ENCODE results near the gene ITGB1.

The ITGB1 gene

GRCh38 chr10:32990811-32991210 is 32.8 kb upstream of the ITGB1 start:
- H3K4me3 ChIP-seq (ENCODE audit: extremely low read depth, insufficient read depth, low read length, poor library complexity, severe bottlenecking) = no peak overlapping the region
- peaks cover 10% of the 10 kb centered on the region for H3K9me3 ChIP-seq (ENCODE audit: control insufficient read depth, low read length)
- peaks cover 13% of the 10 kb centered on the region for H3K36me3 ChIP-seq (ENCODE audit: control insufficient read depth, insufficient read depth, low read length)
- peaks cover 18% of the 10 kb centered on the region for H3K4me1 ChIP-seq (ENCODE audit: control insufficient read depth, insufficient read depth, low read length, poor library complexity, severe bottlenecking)
- H3K27ac ChIP-seq (ENCODE audit: low read depth, low read length, severe bottlenecking) = no peak overlapping the region

DNA sequence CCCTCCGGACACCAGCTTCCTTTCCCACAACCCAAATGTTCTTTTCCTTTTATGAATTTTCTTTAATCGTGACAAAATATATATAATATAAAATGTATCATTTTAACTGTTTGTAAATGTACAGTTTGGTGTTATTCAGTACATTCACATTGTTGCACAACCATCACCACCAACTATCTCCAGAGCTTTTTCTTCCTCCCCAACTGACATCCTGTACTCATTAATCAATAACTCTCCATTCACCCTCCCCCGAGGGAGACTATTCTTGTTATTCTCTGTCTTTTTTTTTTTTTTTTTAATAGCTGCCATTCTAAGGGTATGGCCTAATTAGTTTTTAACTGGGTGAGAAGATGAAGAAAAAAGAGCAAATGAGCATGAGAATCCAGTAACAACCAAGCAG is 30.6 kb upstream of the ITGB1 start:
- Histone ChIP-seq H3K4me3 (ENCODE audit: extremely low read depth, insufficient read depth, low read length, poor library complexity, severe bottlenecking) (no peak overlapping the region), H3K36me3 (ENCODE audit: control insufficient read depth, insufficient read depth, low read length) (peaks cover 13% of the 10 kb centered on the region), H3K9me3 (ENCODE audit: control insufficient read depth, low read length) (peaks cover 10% of the 10 kb centered on the region), H3K4me1 (ENCODE audit: control insufficient read depth, insufficient read depth, low read length, poor library complexity, severe bottlenecking) (peaks cover 29% of the 10 kb centered on the region), H3K27ac (ENCODE audit: low read depth, low read length, severe bottlenecking) (no peak overlapping the region)
- no CpG with 5 or more reads among the region's 3 CpGs for WGBS, 2 experiments (ENCODE audit: insufficient coverage in 2 of 2)

DNA sequence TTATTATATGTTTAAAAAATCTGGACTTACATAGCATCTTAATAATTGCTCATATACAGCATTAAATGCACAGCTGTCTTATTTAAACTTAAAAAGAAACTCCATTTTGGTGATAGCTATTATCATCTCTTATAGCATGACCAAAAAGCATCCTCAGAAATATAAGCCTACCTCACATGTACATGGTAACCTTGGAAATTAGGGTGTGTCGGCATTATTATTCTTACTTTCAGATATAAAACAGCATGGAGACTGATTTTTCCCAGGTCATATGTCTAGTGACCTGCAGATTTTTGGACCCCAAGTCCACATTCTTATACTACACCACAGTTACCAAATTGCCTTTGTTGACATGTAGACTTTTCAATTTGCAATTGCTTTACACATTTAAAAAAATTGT is 29.1 kb upstream of the ITGB1 start:
- H3K36me3 ChIP-seq (ENCODE audit: control insufficient read depth, insufficient read depth, low read length) = peaks cover 13% of the 10 kb centered on the region
- peaks cover 30% of the 10 kb centered on the region for H3K4me1 ChIP-seq (ENCODE audit: control insufficient read depth, insufficient read depth, low read length, poor library complexity, severe bottlenecking)
- H3K27ac ChIP-seq (ENCODE audit: low read depth, low read length, severe bottlenecking) = no peak overlapping the region
- H3K4me3 ChIP-seq (ENCODE audit: extremely low read depth, insufficient read depth, low read length, poor library complexity, severe bottlenecking) = no peak overlapping the region
- peaks cover 9% of the 10 kb centered on the region for H3K9me3 ChIP-seq (ENCODE audit: control insufficient read depth, low read length)
- 86 to 100% methylated on average over 1 of the region's 1 CpG for WGBS, 2 experiments (ENCODE audit: insufficient coverage in 2 of 2)

- Histone ChIP-seq H3K27ac (ENCODE audit: low read depth, low read length, severe bottlenecking) (peak overlapping the region; percentile 77), H3K36me3 (ENCODE audit: control insufficient read depth, insufficient read depth, low read length) (peaks cover 9% of the 10 kb centered on the region), H3K9me3 (ENCODE audit: control insufficient read depth, low read length) (peaks cover 3% of the 10 kb centered on the region), H3K4me1 (ENCODE audit: control insufficient read depth, insufficient read depth, low read length, poor library complexity, severe bottlenecking) (peaks cover 41% of the 10 kb centered on the region), H3K4me3 (ENCODE audit: extremely low read depth, insufficient read depth, low read length, poor library complexity, severe bottlenecking) (no peak overlapping the region)
- 100% methylated on average over 1 of the region's 4 CpGs; no CpG with 5 or more reads in 1 of the 2 experiments for WGBS, 2 experiments (ENCODE audit: insufficient coverage in 2 of 2)
Measured at GRCh38 chr10:32985775-32986350, 27.8 kb upstream of the ITGB1 start.

DNA sequence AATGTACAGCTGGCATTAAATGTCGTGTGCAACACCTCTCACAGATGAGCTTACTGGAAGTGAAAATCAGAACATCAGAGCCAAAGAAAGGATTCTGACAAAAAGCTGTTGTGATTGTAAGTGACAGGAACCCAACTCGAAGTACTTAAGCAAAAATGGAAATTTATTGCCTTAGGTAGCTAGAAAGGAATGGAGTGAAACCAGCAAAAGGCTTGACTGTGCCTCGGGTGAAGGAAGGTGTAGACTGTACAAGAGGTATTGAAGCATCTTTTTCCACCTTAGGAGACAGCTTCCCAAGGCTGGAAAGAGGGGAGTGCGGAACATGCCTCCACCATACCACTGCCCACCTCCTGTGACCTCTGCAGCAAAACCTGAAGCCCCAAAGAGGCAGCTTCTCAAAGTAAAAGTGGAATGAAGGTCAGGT is 27.3 kb upstream of the ITGB1 start:
- Histone ChIP-seq H3K27ac (ENCODE audit: low read depth, low read length, severe bottlenecking) (peak overlapping the region; percentile 77), H3K9me3 (ENCODE audit: control insufficient read depth, low read length) (no peaks in the 10 kb centered on the region), H3K36me3 (ENCODE audit: control insufficient read depth, insufficient read depth, low read length) (peaks cover 9% of the 10 kb centered on the region), H3K4me3 (ENCODE audit: extremely low read depth, insufficient read depth, low read length, poor library complexity, severe bottlenecking) (no peak overlapping the region), H3K4me1 (ENCODE audit: control insufficient read depth, insufficient read depth, low read length, poor library complexity, severe bottlenecking) (peaks cover 41% of the 10 kb centered on the region)
- WGBS, 2 experiments (ENCODE audit: insufficient coverage in 2 of 2) = 87 to 90% methylated on average over 3 of the region's 4 CpGs

DNA sequence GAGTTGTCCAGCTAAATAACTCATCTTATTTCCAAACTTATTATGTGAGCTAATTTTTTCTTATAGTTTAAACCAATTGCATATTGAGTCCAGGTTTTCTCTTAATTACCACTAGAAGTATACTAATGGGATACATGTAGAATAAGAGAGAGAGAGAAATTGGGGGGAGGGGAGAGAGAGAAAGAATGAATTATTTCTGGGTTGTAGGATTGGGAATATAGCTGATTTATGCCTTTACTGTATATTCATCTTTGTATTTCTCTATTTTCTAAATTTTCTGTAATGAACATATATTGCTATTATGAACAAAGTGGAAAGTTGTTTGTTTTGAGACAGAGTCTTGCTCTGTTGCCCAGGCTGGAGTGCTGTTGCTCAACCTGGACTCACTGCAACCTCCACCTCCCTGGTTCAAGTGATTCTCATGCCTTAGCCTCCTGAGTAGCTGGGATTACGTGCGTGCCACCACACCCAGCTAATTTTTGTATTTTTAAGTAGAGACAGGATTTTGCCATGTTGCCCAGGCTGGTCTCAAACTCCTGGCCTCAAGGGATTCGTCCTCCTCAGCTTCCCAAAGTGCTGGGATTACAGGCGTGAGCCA is 26.1 kb upstream of the ITGB1 start:
- peaks cover 41% of the 10 kb centered on the region for H3K4me1 ChIP-seq (ENCODE audit: control insufficient read depth, insufficient read depth, low read length, poor library complexity, severe bottlenecking)
- H3K9me3 ChIP-seq (ENCODE audit: control insufficient read depth, low read length) = no peaks in the 10 kb centered on the region
- 86 to 94% methylated on average over 2 of the region's 4 CpGs for WGBS, 2 experiments (ENCODE audit: insufficient coverage in 2 of 2)
- H3K4me3 ChIP-seq (ENCODE audit: extremely low read depth, insufficient read depth, low read length, poor library complexity, severe bottlenecking) = no peak overlapping the region
- H3K27ac ChIP-seq (ENCODE audit: low read depth, low read length, severe bottlenecking) = peak overlapping the region; percentile 99
- no peaks in the 10 kb centered on the region for H3K36me3 ChIP-seq (ENCODE audit: control insufficient read depth, insufficient read depth, low read length)

DNA sequence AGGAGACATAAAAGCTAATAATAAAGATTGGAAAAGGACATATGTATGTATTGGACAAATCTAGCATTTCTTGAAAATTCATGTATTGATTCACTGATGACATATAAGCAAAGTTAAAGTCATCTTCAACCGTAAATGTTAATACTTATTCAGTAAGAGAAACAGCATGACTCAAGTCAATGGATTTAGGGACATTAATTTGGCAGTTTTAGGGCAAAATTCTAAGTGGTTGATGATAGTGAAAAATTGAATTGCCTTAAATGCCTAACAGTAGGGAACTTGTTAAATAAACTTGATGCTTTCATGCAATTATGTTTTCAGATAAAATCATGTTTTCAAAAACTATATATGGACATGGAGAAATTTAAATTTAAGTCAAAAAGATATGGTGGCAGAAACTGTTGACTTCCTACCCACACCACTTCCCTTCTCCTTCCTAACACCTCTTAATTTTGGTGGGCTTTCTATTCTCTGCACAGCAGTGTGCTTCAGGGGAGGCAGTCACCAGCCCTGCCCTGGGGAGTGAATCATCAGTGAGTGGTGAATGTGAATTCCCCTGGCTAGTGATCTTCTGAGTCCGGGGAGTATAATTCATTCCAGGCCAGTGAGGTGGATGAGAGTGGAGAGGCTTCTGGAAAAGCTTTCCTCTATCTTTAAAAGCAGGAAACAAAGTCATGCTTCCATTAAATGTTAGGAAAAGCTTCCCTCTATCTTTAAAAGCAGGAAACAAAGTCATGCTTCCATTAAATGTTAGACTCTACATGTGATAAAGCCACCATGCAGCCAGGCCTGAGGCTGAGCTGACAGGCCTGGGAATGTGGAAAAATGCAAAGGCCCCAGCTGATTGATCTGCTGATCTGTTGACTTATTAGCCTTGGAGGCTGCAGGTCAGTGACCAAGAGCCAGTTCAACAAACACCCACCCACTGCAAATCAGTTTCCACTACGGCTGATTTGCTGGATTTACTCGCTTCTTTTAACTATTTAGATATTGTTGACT is 25.2 kb upstream of the ITGB1 start:
- Histone ChIP-seq H3K4me3 (ENCODE audit: extremely low read depth, insufficient read depth, low read length, poor library complexity, severe bottlenecking) (no peak overlapping the region), H3K27ac (ENCODE audit: low read depth, low read length, severe bottlenecking) (peak overlapping the region; percentile 99), H3K9me3 (ENCODE audit: control insufficient read depth, low read length) (no peaks in the 10 kb centered on the region), H3K4me1 (ENCODE audit: control insufficient read depth, insufficient read depth, low read length, poor library complexity, severe bottlenecking) (peaks cover 41% of the 10 kb centered on the region), H3K36me3 (ENCODE audit: control insufficient read depth, insufficient read depth, low read length) (no peaks in the 10 kb centered on the region)
- 40% methylated on average over 1 of the region's 4 CpGs; no CpG with 5 or more reads in 1 of the 2 experiments for WGBS, 2 experiments (ENCODE audit: insufficient coverage in 2 of 2)

DNA sequence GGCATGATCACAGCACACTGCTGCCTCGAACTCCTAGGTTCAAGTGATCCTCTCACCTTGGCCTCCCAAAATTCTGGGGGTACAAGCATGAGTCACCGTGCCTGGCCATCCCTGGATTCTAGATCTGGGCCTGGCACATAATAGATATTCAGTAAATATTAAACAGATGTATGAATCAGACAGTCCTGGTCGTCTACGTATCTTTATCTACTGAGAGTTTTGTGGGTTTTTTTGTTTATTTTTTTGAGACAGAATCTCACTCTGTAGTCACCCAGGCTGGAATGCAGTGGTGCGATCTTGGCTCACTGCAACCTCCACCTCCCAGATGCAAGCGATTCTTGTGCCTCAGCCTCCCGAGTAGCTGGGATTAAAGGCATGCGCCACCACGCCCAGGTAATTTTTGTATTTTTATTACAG is 24.3 kb upstream of the ITGB1 start:
- Histone ChIP-seq H3K4me1 (ENCODE audit: control insufficient read depth, insufficient read depth, low read length, poor library complexity, severe bottlenecking) (peaks cover 41% of the 10 kb centered on the region), H3K4me3 (ENCODE audit: extremely low read depth, insufficient read depth, low read length, poor library complexity, severe bottlenecking) (no peak overlapping the region), H3K9me3 (ENCODE audit: control insufficient read depth, low read length) (no peaks in the 10 kb centered on the region), H3K36me3 (ENCODE audit: control insufficient read depth, insufficient read depth, low read length) (no peaks in the 10 kb centered on the region), H3K27ac (ENCODE audit: low read depth, low read length, severe bottlenecking) (peak overlapping the region; percentile 99)
- 82 to 91% methylated on average over 5 to 7 of the region's 9 CpGs for WGBS, 2 experiments (ENCODE audit: insufficient coverage in 2 of 2)

DNA sequence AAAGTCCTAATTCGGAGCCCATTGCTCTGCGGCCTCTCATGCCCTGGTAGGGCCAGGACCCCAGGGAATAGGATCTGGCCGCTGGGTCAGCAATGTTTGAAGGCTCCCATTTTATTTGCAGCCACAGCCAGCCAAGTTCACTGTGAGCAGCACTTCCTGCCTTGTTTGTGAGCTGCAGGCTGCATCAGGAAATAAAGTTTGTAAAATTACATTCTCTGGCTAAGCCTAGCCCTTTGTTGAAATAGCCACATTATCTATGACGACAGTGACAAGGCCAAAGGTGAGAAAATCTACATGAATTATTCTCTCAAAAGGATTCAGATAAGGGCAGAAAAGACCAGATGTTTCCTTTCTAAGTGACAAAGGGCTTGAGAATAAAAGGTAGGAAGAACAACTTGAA is 23.7 kb upstream of the ITGB1 start:
- Histone ChIP-seq H3K27ac (ENCODE audit: low read depth, low read length, severe bottlenecking) (peak overlapping the region; percentile 99), H3K4me3 (ENCODE audit: extremely low read depth, insufficient read depth, low read length, poor library complexity, severe bottlenecking) (no peak overlapping the region), H3K36me3 (ENCODE audit: control insufficient read depth, insufficient read depth, low read length) (no peaks in the 10 kb centered on the region), H3K9me3 (ENCODE audit: control insufficient read depth, low read length) (no peaks in the 10 kb centered on the region), H3K4me1 (ENCODE audit: control insufficient read depth, insufficient read depth, low read length, poor library complexity, severe bottlenecking) (peaks cover 41% of the 10 kb centered on the region)
- WGBS, 2 experiments (ENCODE audit: insufficient coverage in 2 of 2) = 64 to 83% methylated on average over 3 of the region's 4 CpGs

DNA sequence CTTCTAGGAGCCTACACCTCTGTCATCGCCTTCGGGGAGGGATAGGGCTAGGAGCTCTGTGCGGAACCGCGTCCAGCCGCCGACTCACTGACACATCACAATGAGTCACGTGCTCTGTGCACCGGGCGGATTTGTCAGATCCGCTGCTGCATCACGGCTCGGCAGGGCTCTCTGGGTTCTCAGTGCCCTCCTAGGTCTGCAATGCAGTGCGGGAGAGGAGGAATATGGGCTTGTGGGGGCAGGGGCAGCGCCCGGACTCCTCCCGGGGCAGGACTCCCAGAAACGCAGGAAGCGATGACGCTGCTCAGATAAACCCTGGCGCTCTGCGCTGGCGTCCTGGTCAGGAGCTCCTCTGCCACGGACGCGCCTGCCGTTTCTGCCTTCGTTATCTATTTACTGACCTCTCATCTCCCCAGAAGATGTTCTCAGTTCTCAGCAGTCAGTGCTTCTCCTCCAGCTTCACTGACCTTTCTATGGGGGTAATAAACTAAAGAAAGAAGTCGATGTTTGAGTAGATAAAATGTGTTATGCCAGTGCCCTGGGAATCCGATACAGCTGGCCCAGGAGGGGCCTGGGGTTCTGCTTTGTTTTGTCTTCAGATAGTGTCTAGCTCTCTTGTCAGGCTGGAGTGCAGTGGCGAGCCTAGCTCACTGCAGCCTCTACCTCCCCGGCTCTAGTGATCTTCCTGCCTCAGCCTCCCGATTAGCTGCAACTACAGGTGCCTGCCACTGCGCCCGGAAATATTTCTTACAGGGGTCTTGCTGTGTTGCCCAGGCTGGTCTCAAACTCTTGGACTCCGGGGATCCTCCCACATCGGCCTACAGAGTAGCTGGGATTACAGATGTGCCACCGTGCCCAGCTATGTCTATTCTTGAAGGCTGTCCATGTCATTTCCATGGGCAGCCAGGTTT is 22.8 kb upstream of the ITGB1 start:
- Histone ChIP-seq H3K27ac (ENCODE audit: low read depth, low read length, severe bottlenecking) (peak overlapping the region; percentile 99), H3K36me3 (ENCODE audit: control insufficient read depth, insufficient read depth, low read length) (no peaks in the 10 kb centered on the region), H3K4me1 (ENCODE audit: control insufficient read depth, insufficient read depth, low read length, poor library complexity, severe bottlenecking) (peaks cover 32% of the 10 kb centered on the region), H3K9me3 (ENCODE audit: control insufficient read depth, low read length) (no peaks in the 10 kb centered on the region), H3K4me3 (ENCODE audit: extremely low read depth, insufficient read depth, low read length, poor library complexity, severe bottlenecking) (peak overlapping the region; percentile 25)
- WGBS, 2 experiments (ENCODE audit: insufficient coverage in 2 of 2) = 21 to 26% methylated on average over 31 to 32 of the region's 38 CpGs

All from mesodermal cell (in vitro differentiated cells).